GM18870 (cell line): Measurements from ENCODE around the gene IFT88.
"Not testable (repeated sequence)": the region's sequence is repeated elsewhere in the genome, so short reads cannot be mapped to it uniquely, and the experiment has no call there.

Source experiments
- ATAC-seq: cut with Tn5 transposase; IDR thresholded peaks from one replicate; pipeline ENCODE4 v1.9.1; 2021; ENCODE audit warnings: moderate library complexity; ENCODE audit not compliant: unreplicated experiment

IFT88 gene

GRCh38 chr13:20623000-20623399 is 56.0 kb downstream of the IFT88 start:
- ATAC-seq: no peak

GRCh38 chr13:20624213-20624612 is 57.3 kb downstream of the IFT88 start:
- ATAC-seq: no peak

- ATAC-seq: no peak
Observed at GRCh38 chr13:20633802-20634201, 66.8 kb downstream of the IFT88 start.

- no peak for ATAC-seq
Observed at GRCh38 chr13:20636079-20636478, 69.1 kb downstream of the IFT88 start.

- no peak for ATAC-seq
Observed at GRCh38 chr13:20637811-20638210, 70.9 kb downstream of the IFT88 start.

GRCh38 chr13:20647758-20648157 is 80.8 kb downstream of the IFT88 start:
- no peak for ATAC-seq

- no peak for ATAC-seq
Observed at GRCh38 chr13:20652946-20653345, 86.0 kb downstream of the IFT88 start.

GRCh38 chr13:20654156-20654555 is 87.2 kb downstream of the IFT88 start:
- no peak for ATAC-seq

GRCh38 chr13:20658451-20659040 is 91.6 kb downstream of the IFT88 start:
- no peak for ATAC-seq

- ATAC-seq: no peak
Observed at GRCh38 chr13:20664351-20664750, 97.4 kb downstream of the IFT88 start.

- no peak for ATAC-seq
Observed at GRCh38 chr13:20666948-20667347, 100.0 kb downstream of the IFT88 start.

- ATAC-seq: no peak
Observed at GRCh38 chr13:20667857-20668437, 101.0 kb downstream of the IFT88 start.

GRCh38 chr13:20669162-20669561 is 102.2 kb downstream of the IFT88 start:
- no peak for ATAC-seq

- ATAC-seq: no peak
Observed at GRCh38 chr13:20671789-20672188, 104.8 kb downstream of the IFT88 start.

GRCh38 chr13:20672772-20673171 is 105.8 kb downstream of the IFT88 start:
- ATAC-seq: no peak

GRCh38 chr13:20673715-20674114 is 106.8 kb downstream of the IFT88 start:
- no peak for ATAC-seq

GRCh38 chr13:20676213-20676612 is 109.3 kb downstream of the IFT88 start:
- ATAC-seq: no peak

GRCh38 chr13:20678606-20679005 is 111.6 kb downstream of the IFT88 start:
- ATAC-seq: not testable (repeated sequence)

GRCh38 chr13:20679879-20680278 is 112.9 kb downstream of the IFT88 start:
- no peak for ATAC-seq

- no peak for ATAC-seq
Observed at GRCh38 chr13:20680416-20681080, 113.6 kb downstream of the IFT88 start.

- ATAC-seq: not testable (repeated sequence)
Observed at GRCh38 chr13:20681481-20681880, 114.5 kb downstream of the IFT88 start.

- ATAC-seq: no peak
Observed at GRCh38 chr13:20682061-20682460, 115.1 kb downstream of the IFT88 start.
